IMR-90 (cell line): ENCODE results near the gene LGALS3. TPM values are rescaled to one million over a fixed set of nuclear protein-coding genes. Genes with fewer than 3 reads are reported as not detected.

ENCODE experiments used
- ATAC-seq: fragments of 200-7000 bp; cut with Tn5 transposase; 2 replicates; pipeline ENCODE4 v1.9.1; 2020; ENCODE audit warnings: low read depth, mild to moderate bottlenecking, moderate library complexity
- BruUV-seq: library from RNA; stranded (reverse); fragments of 400-500 nt; replicated peaks from 2 replicates; lab custom pipeline; 2021; lab: Mats Ljungman, UMichigan
- CTCF ChIA-PET: fragments of 300-600 bp; formaldehyde crosslinking; extraction: SDS; loops from one replicate; lab custom pipeline; 2021; ENCODE audit warnings: antibody characterized with exemption; lab: Yijun Ruan, JAX
- POLR2A ChIA-PET: fragments of 300-600 bp; sonication (Branson Sonifier 250); formaldehyde crosslinking; loops from one replicate; lab custom pipeline; 2022; ENCODE audit warnings: antibody characterized with exemption; ENCODE audit not compliant: unreplicated experiment; lab: Charles Lee
- DNase-seq: peaks from one replicate; pipeline ENCODE4 v3.0.0; 2013
- H2AFZ ChIP-seq: replicated peaks from 2 replicates; pipeline ENCODE3; 2013; ENCODE audit warnings: low read length, mild to moderate bottlenecking; ENCODE audit not compliant: poor library complexity
- H2AK5ac ChIP-seq: 2 replicates; pipeline ENCODE4 v1.6.1; 2013; ENCODE audit warnings: low read depth, low read length, inconsistent platforms
- H2AK9ac ChIP-seq: replicated peaks from 2 replicates; pipeline ENCODE3; 2013; ENCODE audit warnings: mild to moderate bottlenecking, low read depth, low read length, moderate library complexity; ENCODE audit not compliant: poor library complexity
- H2BK120ac ChIP-seq: 2 replicates; pipeline ENCODE4 v1.6.1; 2013; ENCODE audit warnings: low read depth, low read length, inconsistent platforms
- H2BK15ac ChIP-seq: 3 replicates; pipeline ENCODE4 v1.6.1; 2013; ENCODE audit warnings: low read depth, low read length, inconsistent platforms
- H2BK20ac ChIP-seq: 2 replicates; pipeline ENCODE4 v1.6.1; 2013; ENCODE audit warnings: low read depth, mild to moderate bottlenecking, inconsistent platforms, low read length, moderate library complexity
- H2BK5ac ChIP-seq: 2 replicates; pipeline ENCODE4 v1.6.1; 2013; ENCODE audit warnings: mild to moderate bottlenecking, low read depth, low read length, inconsistent platforms; ENCODE audit not compliant: poor library complexity, severe bottlenecking
- H3K14ac ChIP-seq: replicated peaks from 2 replicates; pipeline ENCODE4 v1.6.1; 2013; ENCODE audit warnings: low read depth, low read length, inconsistent platforms
- H3K18ac ChIP-seq: 2 replicates; pipeline ENCODE4 v1.6.1; 2013; ENCODE audit warnings: low read depth, low read length, control low read depth
- H3K23ac ChIP-seq: 2 replicates; pipeline ENCODE4 v1.6.1; 2013; ENCODE audit warnings: low read depth, low read length, inconsistent platforms
- H3K27ac ChIP-seq: 2 replicates; pipeline ENCODE4 v1.5.1; 2013; ENCODE audit warnings: mild to moderate bottlenecking, control low read depth, low read length; ENCODE audit not compliant: insufficient read depth
- H3K27me3 ChIP-seq: 2 replicates; pipeline ENCODE4 v1.6.1; 2013; ENCODE audit warnings: low read length; ENCODE audit not compliant: control insufficient read depth, insufficient read depth
- H3K36me3 ChIP-seq: 2 replicates; pipeline ENCODE4 v1.6.1; 2013; ENCODE audit warnings: low read length, mixed read lengths; ENCODE audit not compliant: control insufficient read depth, insufficient read depth
- H3K4ac ChIP-seq: 2 replicates; pipeline ENCODE4 v1.6.1; 2013; ENCODE audit warnings: low read depth, low read length, inconsistent platforms
- H3K4me1 ChIP-seq: 2 replicates; pipeline ENCODE4 v1.6.1; 2013; ENCODE audit warnings: low read length, mixed read lengths; ENCODE audit not compliant: control insufficient read depth, insufficient read depth
- H3K4me2 ChIP-seq: 2 replicates; pipeline ENCODE4 v1.6.1; 2013; ENCODE audit warnings: low read depth, mild to moderate bottlenecking, control low read depth, low read length, moderate library complexity
- H3K4me3 ChIP-seq: 2 replicates; pipeline ENCODE4 v1.5.1; 2013; ENCODE audit warnings: low read depth, mild to moderate bottlenecking, control low read depth, low read length, moderate library complexity; ENCODE audit not compliant: insufficient read depth
- H3K56ac ChIP-seq: 2 replicates; pipeline ENCODE4 v1.6.1; 2013; ENCODE audit warnings: low read length, inconsistent platforms; ENCODE audit not compliant: insufficient read depth; ENCODE audit errors: extremely low read depth
- H3K79me1 ChIP-seq, 2 experiments: 2 replicates each; pipeline ENCODE4 v1.6.1; 2013; ENCODE audit warnings: low read length in 2 of 2, inconsistent platforms in 1 of 2, low read depth in 1 of 2
- H3K9ac ChIP-seq: 2 replicates; pipeline ENCODE4 v1.6.1; 2013; ENCODE audit warnings: low read depth, low read length, control low read depth
- H3K9me1 ChIP-seq: 2 replicates; pipeline ENCODE4 v1.6.1; 2013; ENCODE audit warnings: low read length, inconsistent platforms; ENCODE audit not compliant: insufficient read depth
- H3K9me3 ChIP-seq: 2 replicates; pipeline ENCODE4 v1.6.1; 2013; ENCODE audit warnings: low read length; ENCODE audit not compliant: control insufficient read depth, insufficient read depth
- H4K20me1 ChIP-seq: 2 replicates; pipeline ENCODE4 v1.6.1; 2013; ENCODE audit warnings: low read length, inconsistent platforms; ENCODE audit not compliant: insufficient read depth
- H4K5ac ChIP-seq: 2 replicates; pipeline ENCODE4 v1.6.1; 2013; ENCODE audit warnings: mild to moderate bottlenecking, low read depth, low read length, control low read depth
- H4K8ac ChIP-seq, 2 experiments: 2 replicates each; pipeline ENCODE4 v1.6.1; 2013; ENCODE audit warnings: low read depth in 2 of 2, low read length in 2 of 2, control low read depth in 1 of 2, inconsistent platforms in 1 of 2
- H4K91ac ChIP-seq: 2 replicates; pipeline ENCODE4 v1.6.1; 2013; ENCODE audit warnings: low read depth, low read length, inconsistent platforms; ENCODE audit not compliant: insufficient read depth
- CEBPB ChIP-seq: IDR thresholded peaks from 2 replicates; pipeline ENCODE4 v1.6.1; 2012; ENCODE audit warnings: low read depth, low read length, improper control_type of control experiment
- CHD1 ChIP-seq: IDR thresholded peaks from 2 replicates; pipeline ENCODE4 v1.6.1; 2012; ENCODE audit warnings: low read depth, low read length, improper control_type of control experiment
- NFE2L2 ChIP-seq: fragments of 150-350 bp; IDR thresholded peaks from 2 replicates; pipeline ENCODE4 v1.6.1; 2016; ENCODE audit warnings: low read depth, mild to moderate bottlenecking, low read length
- POLR2A ChIP-seq: IDR thresholded peaks from 2 replicates; pipeline ENCODE4 v1.6.1; 2012; ENCODE audit warnings: mild to moderate bottlenecking, low read depth, low read length
- RAD21 ChIP-seq: IDR thresholded peaks from 2 replicates; pipeline ENCODE4 v1.6.1; 2012; ENCODE audit warnings: low read length, improper control_type of control experiment
- RFX5 ChIP-seq: IDR thresholded peaks from 2 replicates; pipeline ENCODE4 v1.8.0; 2012; ENCODE audit warnings: low read depth, mild to moderate bottlenecking, low read length, moderate library complexity
- WGBS, 2 experiments: methylation state at CpG; one replicate each; pipeline versions ENCODE4 v1.1.5 to v1.1.7; 2013; ENCODE audit warnings: missing lambda C conversion rate in 2 of 2; ENCODE audit not compliant: insufficient read length in 1 of 2; ENCODE audit errors: extremely low coverage in 2 of 2; 5-methylcytosine and 5-hydroxymethylcytosine counted together
- dilution Hi-C: fragments of 300-500 bp; cut with HindIII; formaldehyde crosslinking; loops from one replicate; pipeline ENCODE4 v1.14.3; 2018; ENCODE audit warnings: low sequenced_read_pairs; ENCODE audit not compliant: unreplicated experiment
- in situ Hi-C: fragments of 300-500 bp; cut with MboI; formaldehyde crosslinking; loops from 3 replicates; pipeline ENCODE4 v1.14.3; 2019; ENCODE audit warnings: low sequenced_read_pairs, inconsistent platforms, mixed read lengths
- intact Hi-C: fragments of 100-400 bp; cut with micrococcal nuclease; formaldehyde crosslinking; loops from 2 replicates; pipeline ENCODE4 v1.10.0; 2022
- polyA plus RNA-seq, 3 experiments: library from polyadenylated mRNA; depleted of rRNA; stranded (reverse); fragments of >200 nt; gene quantifications; 2 replicates each; pipeline ENCODE4 v1.2.3, GENCODE V29; 2012; ENCODE audit warnings: low replicate concordance in 1 of 3
- total RNA-seq: library from RNA; depleted of rRNA; stranded (reverse); fragments of >200 nt; gene quantifications from 2 replicates; pipeline ENCODE4 v1.2.3, GENCODE V29; 2012

Gene LGALS3
- total and polyA plus RNA-seq, 2 of the 4 experiments (the other 2 are of a cell fraction) = 84.4 to 171 TPM

GRCh38 chr14:55129428-55130195 is 560 bp downstream of the LGALS3 start:
- peak overlapping the region; percentile 78 for H3K4me3 ChIP-seq
- peak overlapping the region; percentile 86 for H3K4me2 ChIP-seq
- H3K4ac ChIP-seq = peak overlapping the region; percentile 66
- H2BK5ac ChIP-seq = peak overlapping the region; percentile 56
- ChIA-PET CTCF (interaction anchor here (0.8 kb wide), 1 partner anchor 112 kb away, joined by 3 read pairs; no protein-coding TSS in a partner anchor), POLR2A (interaction anchor here (0.7 to 1.2 kb wide), 3 partner anchors 8 to 30 kb away, joined by 3 to 6 read pairs (median 3); no protein-coding TSS in a partner anchor)
- H2AK9ac ChIP-seq = peak overlapping the region; percentile 93
- DNase-seq = peak; percentile 74
- no peaks in the 10 kb centered on the region for H3K9me3 ChIP-seq
- peak overlapping the region; percentile 87 for H3K14ac ChIP-seq
- peak overlapping the region; percentile 21 to 60; a peak in 1 of 4 replicates for H4K8ac ChIP-seq
- H3K18ac ChIP-seq = no peak overlapping the region
- H2BK15ac ChIP-seq = peak overlapping the region; percentile 0; the same call in 1 of the 3 replicates
- H3K23ac ChIP-seq = peak overlapping the region; percentile 76
- peak overlapping the region; percentile 89 for H2AFZ ChIP-seq
- TF ChIP-seq CEBPB (no peak), POLR2A (peak; percentile 76), RFX5 (no peak), RAD21 (no peak), NFE2L2 (no peak), CHD1 (no peak; the same call in 1 of the 2 replicates)
- no peaks in the 10 kb centered on the region for H3K27me3 ChIP-seq
- H3K56ac ChIP-seq = peak overlapping the region; percentile 79
- H3K9me1 ChIP-seq = peaks cover 20% of the 10 kb centered on the region
- peaks cover 23 to 44% of the 10 kb centered on the region in 2 experiments for H3K79me1 ChIP-seq
- peak overlapping the region; percentile 73 for H3K9ac ChIP-seq
- dilution Hi-C loops = no loop called here
- no peak overlapping the region for H4K5ac ChIP-seq
- H2BK20ac ChIP-seq = no peak overlapping the region; the same call in 1 of the 2 replicates
- peaks cover 38% of the 10 kb centered on the region for H4K20me1 ChIP-seq
- in situ Hi-C loops = loop anchor here (5.0 kb wide), 1 partner anchor 32 kb away; no protein-coding TSS in a partner anchor
- intact Hi-C loops = loop anchor here (2.0 to 5.0 kb wide), 2 partner anchors 27 to 37 kb away; no protein-coding TSS in a partner anchor
- peak; percentile 72 for ATAC-seq
- H4K91ac ChIP-seq = peak overlapping the region; percentile 21; the same call in 1 of the 2 replicates
- 1% methylated on average over 32 of the region's 53 CpGs; no CpG with 5 or more reads in 1 of the 2 experiments for WGBS, 2 experiments
- peak overlapping the region; percentile 85 for H2AK5ac ChIP-seq
- H3K4me1 ChIP-seq = peaks cover 11% of the 10 kb centered on the region
- H2BK120ac ChIP-seq = peak overlapping the region; percentile 58
- BruUV-seq = no TSS peak
- H3K36me3 ChIP-seq = peaks cover 7% of the 10 kb centered on the region; the same call in 1 of the 2 replicates
- H3K27ac ChIP-seq = peak overlapping the region; percentile 71
